GM12872 (cell line): ENCODE measurements around the gene SIX2.

Source experiments
- TF ChIP-seq, protein P1 (sequence below): IDR thresholded peaks from 3 replicates; pipeline ENCODE4 v1.5.1; 2011; ENCODE audit warnings: low read depth, mild to moderate bottlenecking, low read length, moderate library complexity; ENCODE audit not compliant: insufficient read depth

SIX2 gene

DNA sequence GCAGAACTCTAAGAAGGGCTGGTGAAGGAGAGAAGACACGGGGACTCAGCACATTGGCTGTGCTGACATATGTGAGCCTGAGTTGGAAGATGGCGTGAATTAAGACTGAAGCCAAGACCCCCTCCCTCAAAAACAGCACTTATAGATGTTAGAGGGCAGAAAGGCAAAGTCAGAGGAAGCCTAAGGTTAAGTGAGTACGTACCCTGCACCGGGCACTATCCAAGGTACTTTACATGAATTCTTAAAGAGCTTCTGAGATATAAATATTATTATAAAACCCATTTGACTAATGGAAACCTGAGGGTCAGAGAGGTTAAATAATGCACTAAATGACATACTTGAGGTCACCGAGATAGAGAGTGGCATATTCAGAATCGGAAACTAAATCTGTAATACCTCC, 42.2 kb downstream of the SIX2 start:
- TF ChIP-seq, protein P1, sequence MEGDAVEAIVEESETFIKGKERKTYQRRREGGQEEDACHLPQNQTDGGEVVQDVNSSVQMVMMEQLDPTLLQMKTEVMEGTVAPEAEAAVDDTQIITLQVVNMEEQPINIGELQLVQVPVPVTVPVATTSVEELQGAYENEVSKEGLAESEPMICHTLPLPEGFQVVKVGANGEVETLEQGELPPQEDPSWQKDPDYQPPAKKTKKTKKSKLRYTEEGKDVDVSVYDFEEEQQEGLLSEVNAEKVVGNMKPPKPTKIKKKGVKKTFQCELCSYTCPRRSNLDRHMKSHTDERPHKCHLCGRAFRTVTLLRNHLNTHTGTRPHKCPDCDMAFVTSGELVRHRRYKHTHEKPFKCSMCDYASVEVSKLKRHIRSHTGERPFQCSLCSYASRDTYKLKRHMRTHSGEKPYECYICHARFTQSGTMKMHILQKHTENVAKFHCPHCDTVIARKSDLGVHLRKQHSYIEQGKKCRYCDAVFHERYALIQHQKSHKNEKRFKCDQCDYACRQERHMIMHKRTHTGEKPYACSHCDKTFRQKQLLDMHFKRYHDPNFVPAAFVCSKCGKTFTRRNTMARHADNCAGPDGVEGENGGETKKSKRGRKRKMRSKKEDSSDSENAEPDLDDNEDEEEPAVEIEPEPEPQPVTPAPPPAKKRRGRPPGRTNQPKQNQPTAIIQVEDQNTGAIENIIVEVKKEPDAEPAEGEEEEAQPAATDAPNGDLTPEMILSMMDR, result no peak

GRCh38 chr2:44965684-44966083, 43.6 kb downstream of the SIX2 start:
- TF ChIP-seq, protein P1, result no peak

DNA sequence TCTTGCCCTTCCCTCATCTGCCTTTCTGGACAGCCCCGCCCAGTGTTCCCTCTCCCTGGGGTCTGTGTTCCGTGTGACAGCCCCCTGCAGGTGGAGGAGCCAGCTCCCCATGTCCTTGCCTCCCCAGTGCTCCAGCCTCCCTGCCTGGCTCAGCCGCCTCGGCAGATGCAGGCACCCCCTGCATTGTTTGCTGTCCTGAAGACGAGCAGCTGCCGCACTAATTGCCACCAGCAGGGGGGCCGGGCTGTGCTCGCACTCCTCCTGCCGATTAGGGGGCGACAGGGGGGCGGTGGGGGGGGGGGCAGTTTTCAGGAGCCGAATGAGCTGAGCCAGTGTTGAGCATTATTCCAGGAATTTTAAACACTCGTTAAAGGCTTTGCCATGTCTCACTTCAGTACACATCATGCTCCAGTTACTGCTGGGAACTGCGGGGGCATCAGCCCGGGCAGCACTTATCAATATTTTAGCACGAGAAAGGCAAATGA, 44.5 kb downstream of the SIX2 start:
- TF ChIP-seq, protein P1, result peak; percentile 29; the same call in 2 of the 3 replicates

DNA sequence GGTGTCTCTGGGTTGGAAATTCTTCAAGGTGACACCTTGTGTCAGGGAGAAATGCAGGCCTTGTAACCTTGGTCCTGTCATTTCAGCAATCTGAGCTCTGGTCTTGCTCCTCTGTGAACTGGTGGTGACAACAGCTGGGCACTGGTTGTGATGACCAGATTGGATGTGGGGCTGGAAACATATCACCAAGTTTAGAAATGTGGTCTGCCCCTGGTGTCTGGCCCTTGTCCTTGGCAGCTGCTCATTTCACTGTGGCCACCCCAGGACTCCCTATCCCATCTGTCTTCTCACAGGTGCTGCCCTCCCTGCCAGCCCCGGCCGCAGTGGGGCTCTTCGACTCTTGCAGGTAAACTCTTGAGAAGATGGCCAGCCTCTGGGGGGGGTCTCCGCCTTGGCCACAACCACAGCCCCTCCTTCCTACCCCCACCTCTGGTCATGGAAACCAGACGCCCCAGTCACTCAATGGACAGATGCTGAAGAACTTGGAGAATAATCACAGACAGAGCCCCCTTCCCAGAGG, 47.0 kb downstream of the SIX2 start:
- TF ChIP-seq, protein P1, result no peak

DNA sequence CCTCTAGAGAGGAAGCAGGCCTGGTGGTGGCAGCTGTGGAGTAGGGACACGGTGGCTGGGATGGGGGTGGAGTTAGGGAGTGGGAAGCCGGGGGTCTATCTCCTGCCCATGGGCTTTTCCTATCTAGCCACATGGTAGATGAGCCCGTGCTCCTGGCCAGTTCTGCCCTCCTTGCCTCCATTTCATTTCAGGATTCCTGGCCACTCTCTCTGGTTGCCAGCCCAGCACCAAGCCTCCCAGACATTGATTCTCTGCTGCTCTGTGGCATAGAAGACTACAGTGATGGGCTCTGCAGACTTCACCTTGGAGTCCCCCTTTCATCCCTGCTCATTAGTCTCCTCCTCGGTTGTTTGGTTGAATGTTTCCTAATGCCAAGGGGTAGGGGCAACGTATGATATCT, 48.4 kb downstream of the SIX2 start:
- TF ChIP-seq, protein P1, result no peak

DNA sequence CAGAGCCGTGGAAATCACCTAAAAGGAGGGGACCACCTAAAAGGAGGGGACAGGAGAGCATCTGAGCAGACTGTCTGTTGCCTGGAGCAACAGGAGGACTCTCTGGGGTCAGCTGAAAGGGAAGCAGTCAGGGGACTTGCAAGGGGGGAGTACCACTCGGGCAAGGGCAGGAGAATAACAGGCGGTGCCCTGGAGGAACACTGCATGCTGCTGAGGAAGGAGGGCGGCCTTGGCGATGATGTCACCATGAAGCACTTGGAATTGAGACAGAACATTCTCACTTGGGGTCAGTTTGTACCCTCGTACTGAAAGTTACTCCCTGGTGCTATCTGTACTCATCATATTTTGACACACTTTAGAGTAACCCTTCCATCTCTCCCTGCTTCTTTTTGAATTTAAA, 49.4 kb downstream of the SIX2 start:
- TF ChIP-seq, protein P1, result no peak

GRCh38 chr2:44957656-44958327, 51.5 kb downstream of the SIX2 start:
- TF ChIP-seq, protein P1, result no peak
